HepG2 (cell line): ENCODE results near the gene CROCC. TPM values are rescaled to one million over a fixed set of nuclear protein-coding genes. Genes with fewer than 3 reads are reported as not detected.
"Not testable (repeated sequence)": the region's sequence is repeated elsewhere in the genome, so short reads cannot be mapped to it uniquely, and the experiment has no call there.

Experiments
- ATAC-seq: fragments of 200-7000 bp; cut with Tn5 transposase; 3 replicates; pipeline ENCODE4 v1.9.1; 2020; ENCODE audit warnings: mild to moderate bottlenecking, moderate library complexity
- BruUV-seq: library from RNA; stranded (reverse); fragments of 400-500 nt; replicated peaks from 2 replicates; lab custom pipeline; 2021; lab: Mats Ljungman, UMichigan
- CTCF ChIA-PET: fragments of 300-600 bp; formaldehyde crosslinking; extraction: SDS; loops from one replicate; lab custom pipeline; 2021; ENCODE audit warnings: low total read pairs, inconsistent platforms, low intra/inter-chr PET ratio; lab: Yijun Ruan, JAX
- POLR2A ChIA-PET: fragments of 350-600 bp; sonication (Branson Sonifier 250); formaldehyde crosslinking; loops from one replicate; lab custom pipeline; 2020; ENCODE audit warnings: antibody characterized with exemption, inconsistent platforms; lab: Yijun Ruan, JAX
- DNase-seq: peaks from one replicate; pipeline ENCODE4 v3.0.0-alpha.2; 2015; ENCODE audit warnings: low spot score
- FAIRE-seq: peaks from 3 replicates; lab custom pipeline; 2011; peaks lifted over from hg19 to GRCh38; lab: Jason Lieb, UNC
- H2AFZ ChIP-seq: one replicate; pipeline ENCODE4 v1.6.1; 2011; ENCODE audit warnings: low read length, inconsistent platforms
- H3K27ac ChIP-seq: fragments of 300-600 bp; 3 replicates; pipeline ENCODE4 v1.8.0; 2011; ENCODE audit warnings: mixed run types, mild to moderate bottlenecking, mixed read lengths, low read length, inconsistent platforms; ENCODE audit not compliant: insufficient read depth; ENCODE audit errors: extremely low read length
- H3K27me3 ChIP-seq, 2 experiments: fragments of 200-600 bp in 1 of 2; 2 replicates in 1 of 2; 3 replicates in 1 of 2; pipeline versions ENCODE4 v1.6.0 to v1.8.0; 2011; ENCODE audit warnings: low read length in 2 of 2, mild to moderate bottlenecking in 2 of 2, moderate library complexity in 2 of 2, inconsistent platforms in 1 of 2; ENCODE audit not compliant: insufficient read depth in 2 of 2, control insufficient read depth in 1 of 2
- H3K36me3 ChIP-seq, 2 experiments: fragments of 200-600 bp in 1 of 2; replicated peaks in 1 of 2; 2 replicates in 1 of 2; 3 replicates in 1 of 2; pipeline versions ENCODE4 v1.5.1 to v1.8.0; 2011; ENCODE audit warnings: low read length in 2 of 2, inconsistent platforms in 1 of 2; ENCODE audit not compliant: insufficient read depth in 2 of 2, control insufficient read depth in 1 of 2
- H3K4me1 ChIP-seq: 2 replicates; pipeline ENCODE4 v1.5.1; 2012; ENCODE audit warnings: low read length, inconsistent platforms; ENCODE audit not compliant: insufficient read depth
- H3K4me2 ChIP-seq: 2 replicates; pipeline ENCODE4 v1.6.0; 2011; ENCODE audit warnings: low read depth, low read length, inconsistent platforms
- H3K4me3 ChIP-seq, 3 experiments: fragments of 200-600 bp in 1 of 3; sonication (generic), shearing (Covaris generic) in 1 of 3; replicated peaks in 1 of 3; 2 replicates each; pipeline ENCODE4 v1.5.1; 2011 to 2016; ENCODE audit warnings: low read length in 3 of 3, inconsistent platforms in 2 of 3, low read depth in 2 of 3, mild to moderate bottlenecking in 2 of 3, control low read depth in 1 of 3, mixed read lengths in 1 of 3; ENCODE audit not compliant: insufficient read depth in 1 of 3
- H3K79me2 ChIP-seq: one replicate; pipeline ENCODE4 v1.6.1; 2011; ENCODE audit warnings: low read length, inconsistent platforms; ENCODE audit not compliant: insufficient read depth
- H3K9ac ChIP-seq: 2 replicates; pipeline ENCODE4 v1.6.0; 2011; ENCODE audit warnings: mild to moderate bottlenecking, low read depth, low read length, inconsistent platforms; ENCODE audit not compliant: insufficient read depth
- H3K9me3 ChIP-seq: 2 replicates; pipeline ENCODE4 v1.5.1; 2012; ENCODE audit warnings: mild to moderate bottlenecking, low read length
- H4K20me1 ChIP-seq: 2 replicates; pipeline ENCODE4 v1.6.0; 2011; ENCODE audit warnings: inconsistent platforms, mild to moderate bottlenecking, low read length, moderate library complexity; ENCODE audit not compliant: insufficient read depth
- MAZ ChIP-seq, 2 experiments: sonication (generic) in 1 of 2; formaldehyde crosslinking in 1 of 2; IDR thresholded peaks; 2 replicates each; pipeline versions ENCODE4 v1.5.0 to v1.6.1; 2012 to 2020; ENCODE audit warnings: low read depth in 2 of 2, mild to moderate bottlenecking in 2 of 2, borderline replicate concordance in 1 of 2, improper control_type of control experiment in 1 of 2, low read length in 1 of 2, missing genetic modification reagents in 1 of 2, moderate library complexity in 1 of 2
- MNT ChIP-seq: fragments of 450-650 bp; IDR thresholded peaks from 2 replicates; pipeline ENCODE4 v1.6.1; 2016
- NCOA1 ChIP-seq: sonication (generic); formaldehyde crosslinking; IDR thresholded peaks from 2 replicates; pipeline ENCODE4 v1.9.0; 2021; ENCODE audit warnings: missing genetic modification reagents
- TMF1 ChIP-seq: sonication (generic); formaldehyde crosslinking; IDR thresholded peaks from 2 replicates; pipeline ENCODE4 v1.8.1; 2022; ENCODE audit warnings: low read depth, missing genetic modification reagents
- ZNF563 ChIP-seq: sonication (generic); formaldehyde crosslinking; IDR thresholded peaks from 2 replicates; pipeline ENCODE4 v1.8.0; 2022; ENCODE audit warnings: mild to moderate bottlenecking, moderate library complexity, missing genetic modification reagents
- ZNF777 ChIP-seq: sonication (generic); formaldehyde crosslinking; IDR thresholded peaks from 2 replicates; pipeline ENCODE4 v1.4.0; 2020; ENCODE audit warnings: missing genetic modification reagents
- WGBS: methylation state at CpG from one replicate; pipeline ENCODE4 v1.1.6; 2017; ENCODE audit warnings: low lambda C conversion rate; 5-methylcytosine and 5-hydroxymethylcytosine counted together
- in situ Hi-C: cut with HindIII; loops from 2 replicates; pipeline ENCODE4 v1.10.0; 2017; ENCODE audit warnings: low pct_unique_long_range_greater_than_20kb; ENCODE audit not compliant: extremely low pct_ligation_motif_present
- intact Hi-C: fragments of 100-400 bp; cut with micrococcal nuclease; formaldehyde crosslinking; loops from one replicate; pipeline ENCODE4 v1.10.0; 2022; ENCODE audit not compliant: unreplicated experiment
- polyA plus RNA-seq, 8 experiments: library from polyadenylated mRNA; depleted of rRNA in 3 of 8; stranded (reverse) in 7 of 8; unstranded in 1 of 8; fragments of >200 nt; fragmentation: Illumina TruSeq in 4 of 8; extraction: Trizol in 4 of 8; gene quantifications; 2 replicates each; pipeline versions ENCODE4 v1.2.1 to v1.2.3, GENCODE V29; 2011 to 2016; ENCODE audit warnings: low read depth in 4 of 8, missing spikeins in 1 of 8, mixed read lengths in 1 of 8; ENCODE audit not compliant: insufficient read depth in 1 of 8
- total RNA-seq, 5 experiments: library from RNA; depleted of rRNA; stranded (reverse); fragments of >200 nt; fragmentation: Illumina TruSeq; extraction: Trizol; gene quantifications; 2 replicates each; pipeline ENCODE4 v1.2.3, GENCODE V29; 2016; ENCODE audit warnings: low read depth in 1 of 5

Gene CROCC
- total and polyA plus RNA-seq, 2 of the 13 experiments (the other 11 are each of a cell fraction or from before 2014, with no cell fraction given): 7.8 to 15.5 TPM

- Histone ChIP-seq H3K79me2 (no peaks in the 10 kb centered on the region), H3K4me2 (no peak overlapping the region), H3K4me3 (no peak overlapping the region), H3K4me1 (no peaks in the 10 kb centered on the region), H3K9ac (no peak overlapping the region), H4K20me1 (no peaks in the 10 kb centered on the region), H2AFZ (no peak overlapping the region), H3K36me3 (no peaks in the 10 kb centered on the region), H3K27me3 (no peaks in the 10 kb centered on the region; a peak in 1 of 5 replicates), H3K9me3 (no peaks in the 10 kb centered on the region), H3K27ac (no peak overlapping the region)
- FAIRE-seq: no peak
- no TSS peak for BruUV-seq
- intact Hi-C loops: no loop called here
- ChIA-PET CTCF (no interaction called here), POLR2A (no interaction called here)
- in situ Hi-C loops: no loop called here
- no peak for DNase-seq
- TF ChIP-seq ZNF563 (CRISPR knock-in tag): no peak
- no peak for TF ChIP-seq MAZ (IDR thresholded peaks at IDR 0.05; ENCODE audit: borderline replicate concordance, low read depth, low read length)
- TF ChIP-seq MAZ (CRISPR knock-in tag; IDR thresholded peaks at IDR 0.05; ENCODE audit: low read depth): no peak
- no peak for TF ChIP-seq ZNF777
- TF ChIP-seq NCOA1: no peak
- no peak for TF ChIP-seq TMF1
- WGBS: 87% methylated on average over 3 of the region's 13 CpGs
- no peak for ATAC-seq
Measured at GRCh38 chr1:16927711-16928485, 6.2 kb downstream of the CROCC start.

GRCh38 chr1:16929146-16930041 is 7.7 kb downstream of the CROCC start:
- H3K4me1 ChIP-seq, H3K27ac ChIP-seq: not testable (repeated sequence)
- peak; percentile 27; the same call in 1 of the 2 replicates for TF ChIP-seq MNT
- TF ChIP-seq, all 625 proteins: peak for 1; not testable (repeated sequence) for 624
- FAIRE-seq, DNase-seq, in situ Hi-C loops, H2AFZ ChIP-seq, H3K79me2 ChIP-seq, H4K20me1 ChIP-seq, H3K9me3 ChIP-seq, intact Hi-C loops, CTCF ChIA-PET, BruUV-seq, POLR2A ChIA-PET, H3K4me2 ChIP-seq, H3K9ac ChIP-seq, H3K36me3 ChIP-seq, H3K4me3 ChIP-seq, H3K27me3 ChIP-seq: not testable (repeated sequence)
- ATAC-seq: peak; percentile 56
- 77% methylated on average over 11 of the region's 24 CpGs for WGBS
